ENCODE results near the gene GDF7. TPM values are rescaled to one million over a fixed set of nuclear protein-coding genes. Genes with fewer than 3 reads are reported as not detected.

The GDF7 gene
- polyA plus RNA-seq, 1 of the 3 experiments (the other 2 are of a cell fraction), result 0.02 TPM

DNA sequence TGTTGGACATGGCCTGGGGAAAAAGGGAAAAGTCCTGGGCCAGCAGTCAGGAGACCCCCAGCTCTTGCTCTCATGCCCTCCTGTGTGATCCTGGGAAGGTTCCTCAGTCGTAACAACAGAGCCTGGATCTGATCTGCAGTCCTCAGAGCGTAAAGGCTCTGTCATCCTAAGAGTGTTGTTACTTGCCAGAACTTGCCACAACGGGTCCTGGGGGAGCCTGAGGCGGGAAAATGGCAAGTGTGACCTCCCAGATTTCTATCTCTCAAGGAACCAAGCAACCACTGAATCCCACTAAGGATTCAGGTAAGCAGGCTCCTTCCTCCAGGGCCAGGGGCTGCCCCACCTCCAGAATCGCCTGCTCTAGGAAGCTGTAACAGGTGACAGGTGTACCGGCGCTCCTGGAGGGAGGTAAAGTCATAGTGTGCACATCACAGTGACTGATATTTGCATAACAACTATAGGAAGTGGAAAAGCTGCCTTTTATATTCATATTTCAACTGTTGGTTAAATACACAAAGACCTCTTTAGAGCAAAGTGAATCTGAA lies 34.4 kb upstream of the GDF7 start:
- CTCF ChIA-PET, result interaction anchor here (0.7 to 10.9 kb wide), 14 partner anchors 11 to 306 kb away, joined by 3 to 178 read pairs (median 5); partner anchors contain the start of genes HS1BP3 and RHOB
- WGBS (ENCODE audit: low lambda C conversion rate), result 85% methylated on average over 7 of the region's 7 CpGs
- DNase-seq, result no peak

DNA sequence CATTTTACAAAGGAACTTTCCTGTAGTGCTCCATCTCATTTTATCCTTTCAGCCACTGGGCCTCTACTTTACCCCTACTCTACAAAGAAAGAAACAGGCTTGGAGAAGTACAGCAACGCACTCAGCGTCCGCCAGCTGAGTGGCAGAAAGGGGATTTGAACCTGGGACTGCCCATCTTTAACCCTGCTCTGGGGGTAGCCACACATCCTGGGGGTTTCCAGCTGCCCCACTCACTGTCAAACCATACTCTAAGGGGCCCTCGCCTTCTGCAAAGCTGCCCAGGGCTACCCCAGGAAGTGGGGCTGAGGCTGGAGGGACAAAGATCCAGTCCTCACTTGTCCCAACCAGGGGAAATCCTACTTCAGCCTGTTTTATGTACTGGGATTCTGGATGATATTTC lies 33.9 kb upstream of the GDF7 start:
- H3K4me3 ChIP-seq (ENCODE audit: low read depth in 2 of 2, low read length in 1 of 2), result no peak overlapping the region
- H3K27me3 ChIP-seq (ENCODE audit: insufficient read depth), result no peaks in the 10 kb centered on the region
- ChIA-PET CTCF (interaction anchor here (0.7 to 10.9 kb wide), 10 partner anchors 14 to 306 kb away, joined by 3 to 178 read pairs (median 6); partner anchors contain the start of genes HS1BP3 and RHOB), POLR2A (interaction anchor here (1.1 to 4.8 kb wide), 2 partner anchors 185 to 189 kb away, joined by 3 to 90 read pairs; partner anchors contain the start of gene RHOB)
- TF ChIP-seq, protein P1, sequence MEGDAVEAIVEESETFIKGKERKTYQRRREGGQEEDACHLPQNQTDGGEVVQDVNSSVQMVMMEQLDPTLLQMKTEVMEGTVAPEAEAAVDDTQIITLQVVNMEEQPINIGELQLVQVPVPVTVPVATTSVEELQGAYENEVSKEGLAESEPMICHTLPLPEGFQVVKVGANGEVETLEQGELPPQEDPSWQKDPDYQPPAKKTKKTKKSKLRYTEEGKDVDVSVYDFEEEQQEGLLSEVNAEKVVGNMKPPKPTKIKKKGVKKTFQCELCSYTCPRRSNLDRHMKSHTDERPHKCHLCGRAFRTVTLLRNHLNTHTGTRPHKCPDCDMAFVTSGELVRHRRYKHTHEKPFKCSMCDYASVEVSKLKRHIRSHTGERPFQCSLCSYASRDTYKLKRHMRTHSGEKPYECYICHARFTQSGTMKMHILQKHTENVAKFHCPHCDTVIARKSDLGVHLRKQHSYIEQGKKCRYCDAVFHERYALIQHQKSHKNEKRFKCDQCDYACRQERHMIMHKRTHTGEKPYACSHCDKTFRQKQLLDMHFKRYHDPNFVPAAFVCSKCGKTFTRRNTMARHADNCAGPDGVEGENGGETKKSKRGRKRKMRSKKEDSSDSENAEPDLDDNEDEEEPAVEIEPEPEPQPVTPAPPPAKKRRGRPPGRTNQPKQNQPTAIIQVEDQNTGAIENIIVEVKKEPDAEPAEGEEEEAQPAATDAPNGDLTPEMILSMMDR (IDR thresholded peaks at IDR 0.05), result no peak
- no peak for TF ChIP-seq ELF1 (IDR thresholded peaks at IDR 0.05)
- no peak for TF ChIP-seq RFX5 (IDR thresholded peaks at IDR 0.05; ENCODE audit: low read length)
- TF ChIP-seq, protein P2, sequence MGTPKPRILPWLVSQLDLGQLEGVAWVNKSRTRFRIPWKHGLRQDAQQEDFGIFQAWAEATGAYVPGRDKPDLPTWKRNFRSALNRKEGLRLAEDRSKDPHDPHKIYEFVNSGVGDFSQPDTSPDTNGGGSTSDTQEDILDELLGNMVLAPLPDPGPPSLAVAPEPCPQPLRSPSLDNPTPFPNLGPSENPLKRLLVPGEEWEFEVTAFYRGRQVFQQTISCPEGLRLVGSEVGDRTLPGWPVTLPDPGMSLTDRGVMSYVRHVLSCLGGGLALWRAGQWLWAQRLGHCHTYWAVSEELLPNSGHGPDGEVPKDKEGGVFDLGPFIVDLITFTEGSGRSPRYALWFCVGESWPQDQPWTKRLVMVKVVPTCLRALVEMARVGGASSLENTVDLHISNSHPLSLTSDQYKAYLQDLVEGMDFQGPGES (IDR thresholded peaks at IDR 0.05; ENCODE audit: low read depth, low read length), result no peak
- no peaks in the 10 kb centered on the region for H3F3A ChIP-seq (replicated peaks; ENCODE audit: insufficient read depth)
- no peak overlapping the region for H3K4me2 ChIP-seq
- H3K9ac ChIP-seq, result no peak overlapping the region
- H4K20me1 ChIP-seq (ENCODE audit: insufficient read depth), result no peaks in the 10 kb centered on the region
- H3K9me2 ChIP-seq, result no peaks in the 10 kb centered on the region
- peaks cover 0 to 6% of the 10 kb centered on the region in 2 experiments for H3K36me3 ChIP-seq (replicated peaks in 1 of 2; ENCODE audit: control insufficient read depth in 1 of 2, insufficient read depth in 2 of 2, low read length in 1 of 2)
- no peaks in the 10 kb centered on the region for H3K79me2 ChIP-seq (ENCODE audit: insufficient read depth)
- WGBS (ENCODE audit: low lambda C conversion rate), result 98% methylated on average over 4 of the region's 4 CpGs
- no peak overlapping the region for H2AFZ ChIP-seq (ENCODE audit: low read depth)
- H3K27ac ChIP-seq (ENCODE audit: low read depth in 2 of 2, low read length in 1 of 2), result no peak overlapping the region
- peaks cover 16 to 26% of the 10 kb centered on the region in 2 experiments for H3K4me1 ChIP-seq (ENCODE audit: control insufficient read depth in 1 of 2, insufficient read depth in 2 of 2, low read depth in 1 of 2, low read length in 1 of 2)
- DNase-seq, result no peak
- no peaks in the 10 kb centered on the region for H3K9me3 ChIP-seq

More for the DNA sequence above, 34.4 kb upstream of the GDF7 start:
- POLR2A ChIA-PET, result interaction anchor here (4.8 kb wide), 1 partner anchor 185 kb away, joined by 90 read pairs; the partner anchor contains the start of gene RHOB
- Histone ChIP-seq H3K9me2 (no peaks in the 10 kb centered on the region), H3K27me3 (ENCODE audit: insufficient read depth) (no peaks in the 10 kb centered on the region), H2AFZ (ENCODE audit: low read depth) (no peak overlapping the region), H4K20me1 (ENCODE audit: insufficient read depth) (no peaks in the 10 kb centered on the region), H3K4me2 (no peak overlapping the region), H3K36me3 (replicated peaks in 1 of 2; ENCODE audit: control insufficient read depth in 1 of 2, insufficient read depth in 2 of 2, low read length in 1 of 2) (peaks cover 0 to 6% of the 10 kb centered on the region in 2 experiments), H3K9ac (no peak overlapping the region), H3K4me1 (ENCODE audit: control insufficient read depth in 1 of 2, insufficient read depth in 2 of 2, low read depth in 1 of 2, low read length in 1 of 2) (peaks cover 16 to 26% of the 10 kb centered on the region in 2 experiments), H3F3A (replicated peaks; ENCODE audit: insufficient read depth) (no peaks in the 10 kb centered on the region), H3K4me3 (ENCODE audit: low read depth in 2 of 2, low read length in 1 of 2) (no peak overlapping the region), H3K27ac (ENCODE audit: low read depth in 2 of 2, low read length in 1 of 2) (no peak overlapping the region), H3K9me3 (no peaks in the 10 kb centered on the region), H3K79me2 (ENCODE audit: insufficient read depth) (no peaks in the 10 kb centered on the region)
- no peak for TF ChIP-seq MEF2A (IDR thresholded peaks at IDR 0.05; ENCODE audit: borderline replicate concordance, low read depth)
- TF ChIP-seq TEAD4 (IDR thresholded peaks at IDR 0.05; ENCODE audit: borderline replicate concordance, insufficient read depth), result no peak
- TF ChIP-seq, protein P3, sequence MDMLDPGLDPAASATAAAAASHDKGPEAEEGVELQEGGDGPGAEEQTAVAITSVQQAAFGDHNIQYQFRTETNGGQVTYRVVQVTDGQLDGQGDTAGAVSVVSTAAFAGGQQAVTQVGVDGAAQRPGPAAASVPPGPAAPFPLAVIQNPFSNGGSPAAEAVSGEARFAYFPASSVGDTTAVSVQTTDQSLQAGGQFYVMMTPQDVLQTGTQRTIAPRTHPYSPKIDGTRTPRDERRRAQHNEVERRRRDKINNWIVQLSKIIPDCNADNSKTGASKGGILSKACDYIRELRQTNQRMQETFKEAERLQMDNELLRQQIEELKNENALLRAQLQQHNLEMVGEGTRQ (IDR thresholded peaks at IDR 0.05; ENCODE audit: borderline replicate concordance, low read depth, low read length), result no peak
